ENCODE data around the gene FNDC3B.

Gene FNDC3B

DNA sequence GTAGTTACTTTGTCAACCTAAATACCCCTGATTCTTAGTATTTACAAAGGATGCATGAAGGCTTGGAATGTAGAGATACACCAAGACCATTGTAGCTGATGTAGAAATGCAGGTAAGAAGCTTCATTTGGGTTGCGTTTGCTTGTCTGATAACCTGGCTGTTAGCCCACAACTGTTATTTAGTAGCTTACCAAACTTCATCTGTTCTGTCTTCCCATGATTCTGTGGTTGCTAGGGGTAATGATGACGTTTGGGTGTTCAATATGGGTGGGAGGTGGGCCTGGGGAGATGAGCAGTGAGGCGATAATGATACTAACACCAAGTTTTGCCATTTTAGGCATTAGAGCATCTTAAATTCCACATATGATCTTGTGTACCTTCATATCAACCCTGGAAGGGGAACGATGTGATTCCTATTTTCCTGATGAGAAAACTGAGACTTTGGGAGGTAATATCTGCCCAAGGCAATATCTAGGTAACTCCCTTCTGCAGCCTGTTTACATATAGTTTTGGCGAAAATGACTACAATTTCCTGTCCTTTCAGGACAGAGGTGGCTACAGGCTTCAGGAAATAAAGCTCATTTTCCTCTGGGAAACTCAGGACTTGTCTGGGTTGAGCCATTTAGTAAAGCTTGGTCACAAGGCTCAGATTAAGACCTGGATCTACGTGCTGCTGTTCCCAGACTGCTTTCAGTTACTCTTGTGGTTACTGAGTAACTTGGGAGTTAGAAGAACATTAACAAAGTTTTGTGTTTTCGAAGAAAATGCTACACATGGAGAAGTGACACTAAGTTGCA lies 26.8 kb downstream of the FNDC3B start:
- Histone ChIP-seq H3K9me2 (replicated peaks; ENCODE audit: insufficient read depth, low read length) (no peaks in the 10 kb centered on the region), H4K20me1 (ENCODE audit: low read depth, low read length) (no peaks in the 10 kb centered on the region), H3K27ac (ENCODE audit: low read depth, low read length) (no peak overlapping the region), H3K4me3 (ENCODE audit: insufficient read depth, low read length, poor library complexity, severe bottlenecking) (no peak overlapping the region), H2AFZ (ENCODE audit: low read depth, low read length, severe bottlenecking) (no peak overlapping the region), H3K9ac (ENCODE audit: low read length) (no peak overlapping the region), H3K9me3 (ENCODE audit: insufficient read depth, low read length) (no peaks in the 10 kb centered on the region), H3F3A (ENCODE audit: insufficient read depth) (no peaks in the 10 kb centered on the region), H3K4me2 (ENCODE audit: low read depth, low read length, poor library complexity, severe bottlenecking) (no peak overlapping the region), H3K27me3 (ENCODE audit: low read length) (no peaks in the 10 kb centered on the region), H3K36me3 (ENCODE audit: low read length) (no peaks in the 10 kb centered on the region), H3K79me2 (ENCODE audit: insufficient read depth, low read length) (no peaks in the 10 kb centered on the region)
- no peak for TF ChIP-seq EZH2phosphoT487 (conservative IDR thresholded peaks at IDR 0.05; ENCODE audit: low read length)
- TF ChIP-seq, protein P1, sequence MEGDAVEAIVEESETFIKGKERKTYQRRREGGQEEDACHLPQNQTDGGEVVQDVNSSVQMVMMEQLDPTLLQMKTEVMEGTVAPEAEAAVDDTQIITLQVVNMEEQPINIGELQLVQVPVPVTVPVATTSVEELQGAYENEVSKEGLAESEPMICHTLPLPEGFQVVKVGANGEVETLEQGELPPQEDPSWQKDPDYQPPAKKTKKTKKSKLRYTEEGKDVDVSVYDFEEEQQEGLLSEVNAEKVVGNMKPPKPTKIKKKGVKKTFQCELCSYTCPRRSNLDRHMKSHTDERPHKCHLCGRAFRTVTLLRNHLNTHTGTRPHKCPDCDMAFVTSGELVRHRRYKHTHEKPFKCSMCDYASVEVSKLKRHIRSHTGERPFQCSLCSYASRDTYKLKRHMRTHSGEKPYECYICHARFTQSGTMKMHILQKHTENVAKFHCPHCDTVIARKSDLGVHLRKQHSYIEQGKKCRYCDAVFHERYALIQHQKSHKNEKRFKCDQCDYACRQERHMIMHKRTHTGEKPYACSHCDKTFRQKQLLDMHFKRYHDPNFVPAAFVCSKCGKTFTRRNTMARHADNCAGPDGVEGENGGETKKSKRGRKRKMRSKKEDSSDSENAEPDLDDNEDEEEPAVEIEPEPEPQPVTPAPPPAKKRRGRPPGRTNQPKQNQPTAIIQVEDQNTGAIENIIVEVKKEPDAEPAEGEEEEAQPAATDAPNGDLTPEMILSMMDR (IDR thresholded peaks at IDR 0.05; ENCODE audit: insufficient read depth, low read length, poor library complexity, severe bottlenecking), result no peak

DNA sequence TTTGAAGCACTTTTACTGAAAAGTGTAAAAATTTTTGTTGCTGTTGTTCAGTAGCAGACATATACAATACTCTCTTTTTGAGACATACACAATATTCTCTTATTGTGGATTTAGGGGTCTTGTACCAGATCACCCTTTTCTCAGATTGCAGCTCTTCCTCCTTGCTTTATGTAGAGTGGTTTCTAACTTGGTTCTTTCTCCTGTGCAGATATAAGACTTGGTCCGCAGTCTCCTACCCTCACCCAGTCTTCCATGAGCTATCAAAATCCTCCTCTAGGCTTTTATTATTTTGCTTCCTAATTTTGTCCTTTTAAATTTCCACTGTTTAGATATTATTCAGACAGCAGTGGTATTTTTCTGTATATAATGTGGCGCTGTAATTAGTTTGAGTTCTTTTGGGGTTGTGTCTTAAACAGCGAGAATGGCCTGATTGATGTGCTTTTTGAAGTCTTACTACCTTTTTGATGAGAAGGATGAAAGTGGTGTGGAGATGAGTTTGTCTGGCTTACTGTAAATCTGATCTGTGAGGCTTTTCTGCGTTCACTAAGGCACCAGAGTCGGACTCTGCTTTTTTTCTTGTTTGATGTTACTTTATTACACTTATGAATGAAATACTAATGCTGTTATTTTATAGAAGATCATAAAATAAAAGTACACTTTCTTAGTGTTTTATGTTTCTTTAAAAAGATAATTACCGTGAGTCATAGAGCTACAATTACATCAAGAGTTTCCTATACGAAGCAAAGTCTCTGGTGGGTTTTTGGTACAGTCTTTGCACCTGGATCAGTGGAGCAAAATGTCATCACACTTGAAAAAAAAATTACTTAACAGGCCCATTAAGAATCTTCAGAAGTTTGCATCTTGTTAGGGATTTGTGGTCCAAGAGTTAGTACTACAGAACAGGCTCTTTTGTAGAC lies 27.8 kb downstream of the FNDC3B start:
- Histone ChIP-seq H3K36me3 (ENCODE audit: low read length) (no peaks in the 10 kb centered on the region), H3K9me2 (replicated peaks; ENCODE audit: insufficient read depth, low read length) (no peaks in the 10 kb centered on the region), H3F3A (ENCODE audit: insufficient read depth) (no peaks in the 10 kb centered on the region), H3K9ac (ENCODE audit: low read length) (no peak overlapping the region), H3K27ac (ENCODE audit: low read depth, low read length) (no peak overlapping the region), H4K20me1 (ENCODE audit: low read depth, low read length) (no peaks in the 10 kb centered on the region), H3K4me2 (ENCODE audit: low read depth, low read length, poor library complexity, severe bottlenecking) (no peak overlapping the region), H2AFZ (ENCODE audit: low read depth, low read length, severe bottlenecking) (no peak overlapping the region), H3K79me2 (ENCODE audit: insufficient read depth, low read length) (no peaks in the 10 kb centered on the region), H3K4me3 (ENCODE audit: insufficient read depth, low read length, poor library complexity, severe bottlenecking) (no peak overlapping the region), H3K9me3 (ENCODE audit: insufficient read depth, low read length) (no peaks in the 10 kb centered on the region), H3K27me3 (ENCODE audit: low read length) (no peaks in the 10 kb centered on the region)
- no peak for TF ChIP-seq EZH2phosphoT487 (conservative IDR thresholded peaks at IDR 0.05; ENCODE audit: low read length)
- TF ChIP-seq, protein P1 (IDR thresholded peaks at IDR 0.05; ENCODE audit: insufficient read depth, low read length, poor library complexity, severe bottlenecking), result no peak

DNA sequence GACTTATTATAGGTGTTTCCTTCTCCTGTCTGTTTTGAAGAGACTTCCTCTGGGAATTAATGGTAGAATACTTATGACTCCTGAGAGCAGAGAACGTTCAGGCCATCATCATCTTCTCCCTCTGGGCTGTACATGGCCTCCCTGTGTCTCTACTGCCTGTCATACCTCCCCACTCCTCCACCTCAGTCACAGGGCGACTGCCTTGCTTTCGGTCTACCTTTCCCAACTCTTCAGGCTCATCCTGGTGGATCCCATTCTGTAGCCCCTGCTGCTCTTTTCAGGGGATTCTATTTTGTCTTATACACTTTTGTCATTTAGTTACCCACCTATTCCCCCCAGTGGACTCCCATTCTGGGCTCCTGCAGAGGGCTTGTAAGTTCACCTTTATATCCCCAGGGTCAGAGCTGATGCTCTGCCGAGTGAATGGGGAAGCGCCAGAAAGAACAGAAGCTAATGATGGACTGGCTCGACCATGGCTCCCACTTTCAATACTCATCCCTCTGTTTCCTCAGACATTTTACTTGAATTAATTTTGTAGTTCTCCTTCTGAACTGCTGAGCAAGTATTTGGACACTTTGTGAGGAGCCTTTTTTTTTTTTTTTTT lies 28.6 kb downstream of the FNDC3B start:
- Histone ChIP-seq H3K4me2 (ENCODE audit: low read depth, low read length, poor library complexity, severe bottlenecking) (no peak overlapping the region), H3K9ac (ENCODE audit: low read length) (no peak overlapping the region), H4K20me1 (ENCODE audit: low read depth, low read length) (no peaks in the 10 kb centered on the region), H3K4me3 (ENCODE audit: insufficient read depth, low read length, poor library complexity, severe bottlenecking) (no peak overlapping the region), H3K36me3 (ENCODE audit: low read length) (no peaks in the 10 kb centered on the region), H3K27me3 (ENCODE audit: low read length) (no peaks in the 10 kb centered on the region), H3F3A (ENCODE audit: insufficient read depth) (no peaks in the 10 kb centered on the region), H3K27ac (ENCODE audit: low read depth, low read length) (no peak overlapping the region), H2AFZ (ENCODE audit: low read depth, low read length, severe bottlenecking) (no peak overlapping the region), H3K9me2 (replicated peaks; ENCODE audit: insufficient read depth, low read length) (no peaks in the 10 kb centered on the region), H3K9me3 (ENCODE audit: insufficient read depth, low read length) (no peaks in the 10 kb centered on the region), H3K79me2 (ENCODE audit: insufficient read depth, low read length) (no peaks in the 10 kb centered on the region)
- TF ChIP-seq, protein P1 (IDR thresholded peaks at IDR 0.05; ENCODE audit: insufficient read depth, low read length, poor library complexity, severe bottlenecking), result no peak
- no peak for TF ChIP-seq EZH2phosphoT487 (conservative IDR thresholded peaks at IDR 0.05; ENCODE audit: low read length)

Data from SU-DHL-6 (cell line).